Dedifferentiated amniotic fluid mesenchymal stem cell (primary cell): ENCODE results near the gene PLPPR4.

Experiments
- DNase-seq: peaks from one replicate; pipeline ENCODE4 v3.0.0-alpha.2; 2016; ENCODE audit errors: extremely low spot score

Gene PLPPR4

DNA sequence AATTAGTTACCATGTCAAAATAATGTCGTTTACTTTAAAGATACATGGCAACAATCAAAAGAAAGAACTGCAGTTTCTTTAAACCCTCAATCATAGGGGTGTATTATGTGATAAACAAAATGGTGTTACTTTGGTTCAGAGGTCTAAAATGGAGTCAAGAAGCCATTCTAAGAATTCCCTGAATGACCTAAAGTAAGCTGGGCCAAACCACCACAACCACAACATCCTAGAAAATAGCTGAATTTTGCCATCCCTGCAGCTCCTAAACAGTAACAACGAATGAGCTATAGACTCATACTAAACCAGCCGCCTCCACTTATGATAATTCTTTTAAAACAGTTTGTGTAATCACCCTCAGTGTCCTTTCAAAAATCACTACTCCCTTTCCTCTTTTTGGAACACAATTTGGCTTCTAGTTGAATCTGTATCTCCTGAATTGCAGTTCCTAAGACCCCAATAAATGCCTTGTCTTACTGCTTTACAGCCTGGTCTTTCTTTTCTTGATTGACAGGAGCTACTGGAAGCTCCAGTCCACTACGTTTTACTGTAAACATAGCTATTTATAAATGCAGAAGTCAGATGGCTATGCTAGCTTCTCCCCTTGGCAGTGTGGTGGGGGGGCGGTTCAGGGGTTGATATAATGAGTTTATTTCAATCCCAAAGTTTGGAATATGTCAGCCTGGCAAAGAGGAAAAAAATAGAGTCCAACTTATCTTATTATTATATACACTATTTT is 84.3 kb downstream of the PLPPR4 start:
- no peak for DNase-seq

DNA sequence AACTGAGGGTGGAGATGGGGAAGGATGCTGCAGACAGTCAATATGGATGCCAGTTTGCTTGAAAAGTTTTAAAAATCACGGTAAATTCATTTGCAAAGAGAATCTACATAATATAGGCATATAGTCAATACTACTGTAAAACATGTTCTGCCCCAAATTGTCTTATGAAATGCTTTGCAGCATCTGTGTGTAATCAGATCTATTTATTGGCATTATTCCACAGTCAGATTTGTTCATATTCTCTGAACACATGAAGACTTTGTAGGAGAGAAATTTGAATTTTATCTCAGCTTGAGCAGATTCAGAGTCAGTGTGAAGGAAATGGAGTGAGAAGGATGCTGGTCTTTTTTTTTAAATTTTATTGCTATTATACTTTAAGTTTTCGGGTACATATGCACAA is 88.5 kb downstream of the PLPPR4 start:
- no peak for DNase-seq

DNA sequence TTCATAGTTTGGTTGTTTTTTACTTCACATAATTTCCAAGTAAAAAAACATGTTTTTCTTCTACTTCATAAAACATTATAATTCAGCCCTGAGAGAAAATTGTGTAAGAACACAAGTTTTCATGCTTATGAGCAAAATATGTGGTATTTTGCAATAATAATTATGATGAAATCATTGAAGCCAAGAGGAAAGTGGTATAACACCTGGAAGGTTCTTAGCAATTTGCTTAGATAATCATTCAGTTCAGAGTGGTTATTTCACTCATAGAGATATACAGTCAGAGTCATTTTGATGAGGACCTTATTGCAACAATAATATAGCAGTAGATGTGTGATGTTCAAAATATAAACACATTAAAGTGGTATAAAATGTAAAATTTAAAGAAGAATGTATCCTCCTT is 94.5 kb downstream of the PLPPR4 start:
- no peak for DNase-seq
